GM12878 (cell line): Measurements from ENCODE around the gene TADA1.

Source experiments
- ETV6 ChIP-seq, 2 experiments: fragments of 450-650 bp in 1 of 2; IDR thresholded peaks in 1 of 2; conservative IDR thresholded peaks in 1 of 2; 2 replicates each; pipeline ENCODE4 v1.6.1; 2014; ENCODE audit warnings: antibody characterized with exemption in 1 of 2, borderline replicate concordance in 1 of 2, low read depth in 1 of 2, mild to moderate bottlenecking in 1 of 2, moderate library complexity in 1 of 2
- EZH2 ChIP-seq: IDR thresholded peaks from 2 replicates; pipeline ENCODE4 v1.6.1; 2012; ENCODE audit warnings: low read depth, mild to moderate bottlenecking, control low read depth, inconsistent platforms, low read length, borderline replicate concordance; ENCODE audit not compliant: control insufficient read depth
- GABPA ChIP-seq: IDR thresholded peaks from 2 replicates; pipeline ENCODE4 v1.6.1; 2014; ENCODE audit warnings: antibody characterized with exemption, low read depth, mild to moderate bottlenecking, inconsistent platforms
- KDM1A ChIP-seq: fragments of 200-600 bp; sonication (generic); IDR thresholded peaks from 2 replicates; pipeline ENCODE4 v1.6.1; 2016; ENCODE audit warnings: borderline replicate concordance
- MXI1 ChIP-seq: fragments of 150-350 bp; IDR thresholded peaks from 2 replicates; pipeline ENCODE4 v1.6.1; 2011; ENCODE audit warnings: low read depth, mild to moderate bottlenecking, inconsistent platforms, low read length, improper control_type of control experiment
- POLR2AphosphoS5 ChIP-seq: IDR thresholded peaks from 2 replicates; pipeline ENCODE4 v1.6.1; 2011; ENCODE audit warnings: mild to moderate bottlenecking, low read length, inconsistent platforms
- RFX5 ChIP-seq: IDR thresholded peaks from 2 replicates; pipeline ENCODE4 v1.6.1; 2011; ENCODE audit warnings: low read depth, low read length, improper control_type of control experiment
- SPI1 ChIP-seq: IDR thresholded peaks from 2 replicates; pipeline ENCODE4 v1.6.1; 2011; ENCODE audit warnings: low read depth, mild to moderate bottlenecking, low read length, moderate library complexity, borderline replicate concordance; ENCODE audit not compliant: insufficient read depth
- TAF1 ChIP-seq: IDR thresholded peaks from 2 replicates; pipeline ENCODE4 v1.6.1; 2011; ENCODE audit warnings: mild to moderate bottlenecking, low read depth, low read length, borderline replicate concordance
- TCF12 ChIP-seq: IDR thresholded peaks from 2 replicates; pipeline ENCODE4 v1.6.1; 2011; ENCODE audit warnings: low read depth, mild to moderate bottlenecking, low read length
- TF ChIP-seq, protein P1 (sequence below), 3 experiments: IDR thresholded peaks in 2 of 3; conservative IDR thresholded peaks in 1 of 3; 2 replicates each; pipeline ENCODE4 v1.5.1; 2011; ENCODE audit warnings: low read depth in 3 of 3, low read length in 3 of 3, mild to moderate bottlenecking in 3 of 3, control low read depth in 2 of 3, moderate library complexity in 2 of 3, inconsistent platforms in 1 of 3, mixed read lengths in 1 of 3; ENCODE audit not compliant: control insufficient read depth in 2 of 3, insufficient read depth in 1 of 3; ENCODE audit errors: extremely low read depth in 1 of 3

DNA sequence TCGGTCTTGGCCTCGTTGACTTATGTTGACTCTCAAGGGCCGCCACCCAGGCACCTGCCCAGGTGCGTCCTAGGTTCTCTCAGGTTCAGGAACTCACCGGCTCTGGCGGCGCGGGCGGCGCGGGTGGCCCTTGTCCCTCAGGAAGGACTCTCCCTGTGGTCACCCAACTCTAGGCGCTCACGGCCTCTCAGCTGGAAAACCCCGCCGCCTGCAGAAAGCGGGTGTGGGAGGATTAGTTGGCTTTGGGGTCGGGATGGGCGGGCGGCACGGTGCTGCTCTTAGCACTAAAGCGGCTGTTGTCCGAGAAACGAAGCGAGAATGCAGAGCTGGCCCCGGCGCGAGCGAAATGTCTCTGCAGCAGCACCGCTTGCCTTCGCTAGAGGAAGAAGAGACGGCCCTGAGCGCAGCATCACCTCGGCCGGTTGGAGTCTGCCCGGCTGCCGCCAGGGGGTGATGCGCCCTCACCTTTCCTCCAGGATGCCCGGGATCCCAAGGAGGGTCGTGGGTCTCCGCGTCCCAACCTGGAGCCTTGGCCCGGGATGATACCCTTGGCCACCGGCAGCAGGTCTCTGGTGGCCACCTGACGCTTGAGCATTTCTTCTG lies 8.1 kb upstream of the TADA1 start:
- TF ChIP-seq KDM1A: no peak
- TF ChIP-seq GABPA: no peak
- no peak for TF ChIP-seq RFX5
- no peak for TF ChIP-seq TCF12
- no peak for TF ChIP-seq MXI1
- TF ChIP-seq EZH2: no peak
- TF ChIP-seq SPI1: no peak
- TF ChIP-seq TAF1: no peak
- TF ChIP-seq POLR2AphosphoS5: no peak
- no peak for TF ChIP-seq ETV6 (conservative IDR thresholded peaks at IDR 0.05 in 1 of 2, IDR thresholded peaks at IDR 0.05 in 1 of 2; ENCODE audit: borderline replicate concordance in 1 of 2, low read depth in 1 of 2)
- TF ChIP-seq, protein P1, sequence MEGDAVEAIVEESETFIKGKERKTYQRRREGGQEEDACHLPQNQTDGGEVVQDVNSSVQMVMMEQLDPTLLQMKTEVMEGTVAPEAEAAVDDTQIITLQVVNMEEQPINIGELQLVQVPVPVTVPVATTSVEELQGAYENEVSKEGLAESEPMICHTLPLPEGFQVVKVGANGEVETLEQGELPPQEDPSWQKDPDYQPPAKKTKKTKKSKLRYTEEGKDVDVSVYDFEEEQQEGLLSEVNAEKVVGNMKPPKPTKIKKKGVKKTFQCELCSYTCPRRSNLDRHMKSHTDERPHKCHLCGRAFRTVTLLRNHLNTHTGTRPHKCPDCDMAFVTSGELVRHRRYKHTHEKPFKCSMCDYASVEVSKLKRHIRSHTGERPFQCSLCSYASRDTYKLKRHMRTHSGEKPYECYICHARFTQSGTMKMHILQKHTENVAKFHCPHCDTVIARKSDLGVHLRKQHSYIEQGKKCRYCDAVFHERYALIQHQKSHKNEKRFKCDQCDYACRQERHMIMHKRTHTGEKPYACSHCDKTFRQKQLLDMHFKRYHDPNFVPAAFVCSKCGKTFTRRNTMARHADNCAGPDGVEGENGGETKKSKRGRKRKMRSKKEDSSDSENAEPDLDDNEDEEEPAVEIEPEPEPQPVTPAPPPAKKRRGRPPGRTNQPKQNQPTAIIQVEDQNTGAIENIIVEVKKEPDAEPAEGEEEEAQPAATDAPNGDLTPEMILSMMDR (IDR thresholded peaks at IDR 0.05 in 2 of 3, conservative IDR thresholded peaks at IDR 0.05 in 1 of 3; ENCODE audit: control insufficient read depth in 2 of 3, extremely low read depth in 1 of 3, insufficient read depth in 1 of 3, low read depth in 3 of 3, low read length in 3 of 3): peak; percentile 35 to 66 (median 49)
